22Rv1 (cell line): ENCODE results near the gene KRTAP9-2.
"Not testable (repeated sequence)": the region's sequence is repeated elsewhere in the genome, so short reads cannot be mapped to it uniquely, and the experiment has no call there.

ENCODE experiments used
- H3K27ac ChIP-seq: fragments of 450-650 bp; 2 replicates; pipeline ENCODE4 v1.5.1; 2017
- CTCF ChIP-seq: fragments of 450-650 bp; IDR thresholded peaks from 2 replicates; pipeline ENCODE4 v1.5.1; 2017; ENCODE audit warnings: mild to moderate bottlenecking
- ZFX ChIP-seq: fragments of 450-650 bp; IDR thresholded peaks from 2 replicates; pipeline ENCODE4 v1.6.1; 2017; ENCODE audit warnings: antibody characterized with exemption, borderline replicate concordance

Gene KRTAP9-2

GRCh38 chr17:41265078-41265477 is 38.6 kb downstream of the KRTAP9-2 start, which contains the start of gene KRTAP9-6:
Gene KRTAP9-6, plus strand, starts transcription at chr17:41265378. Its CDS starts 0 bp downstream, at chr17:41265378.
- no peak within 1 kb of the TSS for H3K27ac ChIP-seq
- TF ChIP-seq CTCF: no peak
- no peak for TF ChIP-seq ZFX

GRCh38 chr17:41267711-41268110 is 41.3 kb downstream of the KRTAP9-2 start:
- no peak overlapping the region for H3K27ac ChIP-seq
- no peak for TF ChIP-seq ZFX
- no peak for TF ChIP-seq CTCF

GRCh38 chr17:41271323-41271722 is 44.9 kb downstream of the KRTAP9-2 start:
- not testable (repeated sequence) for H3K27ac ChIP-seq

- TF ChIP-seq CTCF (no peak), ZFX (no peak)
- no peak overlapping the region for H3K27ac ChIP-seq
These were observed 45.4 kb downstream of the KRTAP9-2 start for GRCh38 chr17:41271858-41272257.

GRCh38 chr17:41275648-41276190 is 49.3 kb downstream of the KRTAP9-2 start, which contains the start of gene KRTAP9-7:
Gene KRTAP9-7, plus strand, starts transcription at chr17:41275698. Its CDS starts 0 bp downstream, at chr17:41275698.
- H3K27ac ChIP-seq: not testable (repeated sequence)
